ENCODE results near the gene TOLLIP. TPM values are rescaled to one million over a fixed set of nuclear protein-coding genes. Genes with fewer than 3 reads are reported as not detected.

The TOLLIP gene
- total and polyA plus RNA-seq, 2 of the 4 experiments (the other 2 are of a cell fraction): 19.7 to 42.9 TPM

- peak overlapping the region; percentile 50 for H3K4me2 ChIP-seq (ENCODE audit: low read depth, low read length)
Measured at GRCh38 chr11:1327064-1327460, 17.6 kb upstream of the TOLLIP start.

More at GRCh38 chr11:1327064-1327460, 17.6 kb upstream of the TOLLIP start:
- 0 out of 2 replicates have a peak, but pooled peaks cover 4% of the 10 kb centered on the region for H4K20me1 ChIP-seq (ENCODE audit: insufficient read depth, low read length)
- H3K18ac ChIP-seq (ENCODE audit: low read depth, low read length): no peak overlapping the region; the same call in 1 of the 2 replicates
- no peak overlapping the region for H3K56ac ChIP-seq (ENCODE audit: extremely low read depth, insufficient read depth, low read length)
- ChIA-PET POLR2A (ENCODE audit: unreplicated experiment) (no interaction called here), CTCF (no interaction called here)
- ATAC-seq (ENCODE audit: low read depth) (peak; percentile 87), DNase-seq (peak; percentile 36)
- no peaks in the 10 kb centered on the region for H3K36me3 ChIP-seq (ENCODE audit: control insufficient read depth, insufficient read depth, low read length)
- no peak overlapping the region for H3K9ac ChIP-seq (ENCODE audit: low read depth, low read length)
- H4K5ac ChIP-seq (ENCODE audit: low read depth, low read length): no peak overlapping the region
- no peak overlapping the region for H2AK5ac ChIP-seq (ENCODE audit: low read depth, low read length)
- BruUV-seq (replicated peaks): no TSS peak
- H3K4me3 ChIP-seq (ENCODE audit: insufficient read depth, low read depth, low read length): no peak overlapping the region
- no peak overlapping the region for H2BK15ac ChIP-seq (ENCODE audit: low read depth, low read length)
- intact Hi-C loops (cut with micrococcal nuclease): no loop called here
- H3K4ac ChIP-seq (ENCODE audit: low read depth, low read length): no peak overlapping the region
- peaks cover 4% of the 10 kb centered on the region; the same call in 1 of the 2 replicates for H3K4me1 ChIP-seq (ENCODE audit: control insufficient read depth, insufficient read depth, low read length)
- no peak overlapping the region for H2AFZ ChIP-seq (replicated peaks; ENCODE audit: low read length, poor library complexity)
- no peaks in the 10 kb centered on the region for H3K9me1 ChIP-seq (ENCODE audit: insufficient read depth, low read length)
- peak overlapping the region; percentile 17 for H2BK5ac ChIP-seq (ENCODE audit: low read depth, low read length, poor library complexity, severe bottlenecking)
- no peak overlapping the region for H2AK9ac ChIP-seq (replicated peaks; ENCODE audit: low read depth, low read length, poor library complexity)
- dilution Hi-C loops (cut with HindIII; ENCODE audit: low sequenced_read_pairs, unreplicated experiment): no loop called here
- H2BK120ac ChIP-seq (ENCODE audit: low read depth, low read length): no peak overlapping the region
- TF ChIP-seq ELK1 (IDR thresholded peaks at IDR 0.05; ENCODE audit: borderline replicate concordance, low read depth, low read length) (no peak), FOS (IDR thresholded peaks at IDR 0.05; ENCODE audit: low read depth, low read length) (no peak), MAFK (IDR thresholded peaks at IDR 0.05; ENCODE audit: low read depth, low read length) (no peak), RCOR1 (IDR thresholded peaks at IDR 0.05; ENCODE audit: insufficient replicate concordance, low read length) (no peak), MAZ (IDR thresholded peaks at IDR 0.05; ENCODE audit: borderline replicate concordance, low read depth, low read length) (no peak), CEBPB (IDR thresholded peaks at IDR 0.05; ENCODE audit: low read depth, low read length) (no peak), SMC3 (IDR thresholded peaks at IDR 0.05; ENCODE audit: low read depth, low read length) (no peak)
- WGBS, 2 experiments (ENCODE audit: extremely low coverage in 2 of 2, insufficient read length in 1 of 2): 43% methylated on average over 1 of the region's 4 CpGs; no CpG with 5 or more reads in 1 of the 2 experiments
- H3K14ac ChIP-seq (replicated peaks; ENCODE audit: low read depth, low read length): no peak overlapping the region
- H3K27me3 ChIP-seq (ENCODE audit: control insufficient read depth, insufficient read depth, low read length): peaks cover 11% of the 10 kb centered on the region
- H4K91ac ChIP-seq (ENCODE audit: insufficient read depth, low read depth, low read length): no peak overlapping the region
- peak overlapping the region; percentile 48; the same call in 1 of the 2 replicates for H3K27ac ChIP-seq (ENCODE audit: insufficient read depth, low read length)
- H4K8ac ChIP-seq (ENCODE audit: low read depth in 2 of 2, low read length in 2 of 2): no peak overlapping the region
- no peaks in the 10 kb centered on the region for H3K79me1 ChIP-seq (ENCODE audit: low read depth in 1 of 2, low read length in 2 of 2)
- H3K9me3 ChIP-seq (ENCODE audit: control insufficient read depth, insufficient read depth, low read length): no peaks in the 10 kb centered on the region
- in situ Hi-C loops (cut with MboI; ENCODE audit: low sequenced_read_pairs): no loop called here
- no peak overlapping the region for H3K23ac ChIP-seq (ENCODE audit: low read depth, low read length)
- H2BK20ac ChIP-seq (ENCODE audit: low read depth, low read length): no peak overlapping the region

Measured in IMR-90 (cell line).